Activated CD4-positive, alpha-beta T cell treated with anti-CD3 and anti-CD28 coated beads, Interleukin-2, amount 50 U/mL, for 16 hours (primary cell): ENCODE measurements around the gene CYP26A1.

Experiments used
- DNase-seq: peaks from one replicate; pipeline ENCODE4 v3.0.0-alpha.2; 2020

The CYP26A1 gene

GRCh38 chr10:93064874-93065660, 8.6 kb upstream of the CYP26A1 start:
- no peak for DNase-seq

GRCh38 chr10:93065675-93066543, 7.8 kb upstream of the CYP26A1 start:
- no peak for DNase-seq

GRCh38 chr10:93066544-93066913, 7.2 kb upstream of the CYP26A1 start:
- no peak for DNase-seq

- no peak for DNase-seq
Measured at GRCh38 chr10:93067443-93068365, 6.0 kb upstream of the CYP26A1 start.

GRCh38 chr10:93068411-93069244, 5.1 kb upstream of the CYP26A1 start:
- DNase-seq: no peak

- DNase-seq: no peak
Measured at GRCh38 chr10:93069245-93069561, 4.5 kb upstream of the CYP26A1 start.

- DNase-seq: no peak
Measured at GRCh38 chr10:93070378-93071176, 3.1 kb upstream of the CYP26A1 start.

GRCh38 chr10:93071177-93071472, 2.6 kb upstream of the CYP26A1 start:
- no peak for DNase-seq

GRCh38 chr10:93071674-93072224, 1.9 kb upstream of the CYP26A1 start:
- DNase-seq: no peak

GRCh38 chr10:93072225-93072712, 1.4 kb upstream of the CYP26A1 start:
- DNase-seq: no peak

- DNase-seq: no peak
Measured at GRCh38 chr10:93072713-93073538, 767 bp upstream of the CYP26A1 start.

- DNase-seq: no peak
Measured at GRCh38 chr10:93074147-93074596, 479 bp downstream of the CYP26A1 start.

GRCh38 chr10:93074597-93075368, 1.1 kb downstream of the CYP26A1 start:
- DNase-seq: no peak

- DNase-seq: peak; percentile 61
Measured at GRCh38 chr10:93075369-93076221, 1.9 kb downstream of the CYP26A1 start.

- no peak for DNase-seq
Measured at GRCh38 chr10:93076871-93077270, 3.2 kb downstream of the CYP26A1 start.

- DNase-seq: no peak
Measured at GRCh38 chr10:93077860-93078337, 4.2 kb downstream of the CYP26A1 start.

GRCh38 chr10:93079663-93080349, 6.1 kb downstream of the CYP26A1 start:
- no peak for DNase-seq
